Thyroid gland (tissue), 4 donors: ENCODE results near the gene ALDH1L1. TPM values are rescaled to one million over a fixed set of nuclear protein-coding genes. Genes with fewer than 3 reads are reported as not detected.
A peak's percentile ranks its signal among the peaks of the same experiment; 100 is the strongest.

Source experiments
- DNase-seq, 2 donors: peaks; one replicate each; pipeline ENCODE4 v3.0.0-alpha.2; 2019
- H3K27ac ChIP-seq, 3 donors: fragments of 200-600 bp; sonication (generic); 1 replicate in 2 of 3; 2 replicates in 1 of 3; pipeline ENCODE4 v1.5.1; 2016 to 2019; ENCODE audit warnings: mild to moderate bottlenecking in 1 of 3, moderate library complexity in 1 of 3
- H3K27me3 ChIP-seq: fragments of 200-600 bp; sonication (generic); one replicate; pipeline ENCODE4 v1.5.1; 2019
- H3K36me3 ChIP-seq, 2 donors: fragments of 200-600 bp; sonication (generic); one replicate each; pipeline ENCODE4 v1.5.1; 2016 to 2019
- H3K4me1 ChIP-seq, 2 donors: fragments of 200-600 bp; sonication (generic); one replicate each; pipeline ENCODE4 v1.5.1; 2017 to 2019
- H3K4me3 ChIP-seq, 3 donors: fragments of 200-600 bp; sonication (generic); replicated peaks in 1 of 3; 1 replicate in 2 of 3; 2 replicates in 1 of 3; pipeline ENCODE4 v1.5.1; 2016; ENCODE audit warnings: mild to moderate bottlenecking in 1 of 3
- H3K9me3 ChIP-seq: fragments of 200-600 bp; sonication (generic); one replicate; pipeline ENCODE4 v1.5.1; 2017
- CTCF ChIP-seq, 6 experiments: fragments of 200-600 bp in 3 of 6; fragments of 450-650 bp in 3 of 6; sonication (generic) in 3 of 6; IDR thresholded peaks; one replicate each; pipeline ENCODE4 v1.5.1; 2016 to 2019; ENCODE audit warnings: antibody characterized with exemption in 6 of 6, mild to moderate bottlenecking in 2 of 6, inconsistent platforms in 1 of 6, moderate library complexity in 1 of 6
- POLR2A ChIP-seq, 2 donors: fragments of 450-650 bp; IDR thresholded peaks; one replicate each; pipeline ENCODE4 v1.6.1; 2017; ENCODE audit warnings: antibody characterized with exemption in 2 of 2, mild to moderate bottlenecking in 2 of 2, moderate library complexity in 1 of 2
- WGBS, 2 donors: methylation state at CpG; one replicate each; pipeline ENCODE4 v1.1.5; 2017; 5-methylcytosine and 5-hydroxymethylcytosine counted together
- intact Hi-C: fragments of 100-400 bp; cut with DNase I; formaldehyde crosslinking; loops from one replicate; pipeline ENCODE4 v1.15.1; 2023
- total RNA-seq, 4 donors: library from RNA; depleted of rRNA; stranded (reverse); fragments of >200 nt; gene quantifications; one replicate each; pipeline ENCODE4 v1.2.3, GENCODE V29; 2016

ALDH1L1 gene
- total RNA-seq, 4 donors from 2014 or later, result 2.1 to 12.1 (median 6.1) TPM

GRCh38 chr3:126186271-126186670, 5.9 kb upstream of the ALDH1L1 start:
- H3K4me3 ChIP-seq, result no peak overlapping the region
- intact Hi-C loops, result no loop called here

GRCh38 chr3:126184465-126185000, 4.1 kb upstream of the ALDH1L1 start:
- DNase-seq, result no peak
- TF ChIP-seq CTCF (IDR thresholded peaks at IDR 0.05) (no peak), POLR2A (IDR thresholded peaks at IDR 0.05) (no peak)
- intact Hi-C loops, result no loop called here
- Histone ChIP-seq H3K4me1 (peaks cover 12 to 14% of the 10 kb centered on the region in 2 donors), H3K9me3 (no peaks in the 10 kb centered on the region), H3K4me3 (no peak overlapping the region), H3K27ac (no peak overlapping the region), H3K36me3 (no peaks in the 10 kb centered on the region), H3K27me3 (no peaks in the 10 kb centered on the region)
- WGBS, 2 donors, result 81 to 83% methylated on average over 6 of the region's 6 CpGs

More at GRCh38 chr3:126186271-126186670, 5.9 kb upstream of the ALDH1L1 start:
- WGBS, 2 donors, result 87 to 95% methylated on average over 4 of the region's 4 CpGs
- Histone ChIP-seq H3K27me3 (no peaks in the 10 kb centered on the region), H3K9me3 (no peaks in the 10 kb centered on the region), H3K4me1 (peaks cover 1 to 2% of the 10 kb centered on the region in 2 donors), H3K36me3 (no peaks in the 10 kb centered on the region), H3K27ac (no peak overlapping the region)
- DNase-seq, result no peak
- no peak for TF ChIP-seq CTCF (IDR thresholded peaks at IDR 0.05)
- no peak for TF ChIP-seq POLR2A (IDR thresholded peaks at IDR 0.05)

- Histone ChIP-seq H3K4me3 (peak overlapping the region in 1 of 3 donors; percentile 40), H3K27me3 (no peaks in the 10 kb centered on the region), H3K9me3 (no peaks in the 10 kb centered on the region), H3K36me3 (no peaks in the 10 kb centered on the region), H3K27ac (no peak overlapping the region), H3K4me1 (peaks cover 13 to 16% of the 10 kb centered on the region in 2 donors)
- intact Hi-C loops, result no loop called here
- 23 to 50% methylated on average over 1 of the region's 1 CpG for WGBS, 2 donors
- DNase-seq, result no peak
- TF ChIP-seq POLR2A (IDR thresholded peaks at IDR 0.05), result no peak
- no peak for TF ChIP-seq CTCF (IDR thresholded peaks at IDR 0.05)
Observed at GRCh38 chr3:126181398-126181725, 976 bp upstream of the ALDH1L1 start.

GRCh38 chr3:126179825-126180476, 435 bp downstream of the ALDH1L1 start:
- TF ChIP-seq POLR2A (IDR thresholded peaks at IDR 0.05) (no peak), CTCF (IDR thresholded peaks at IDR 0.05) (no peak)
- WGBS, 2 donors, result 3 to 7% methylated on average over 8 to 22 of the region's 47 CpGs
- intact Hi-C loops, result no loop called here
- no peaks in the 10 kb centered on the region for H3K27me3 ChIP-seq
- peak overlapping the region; percentile 17 to 63 (median 42) for H3K27ac ChIP-seq
- H3K36me3 ChIP-seq, result no peaks in the 10 kb centered on the region
- peak; percentile 19 to 37 for DNase-seq
- H3K4me3 ChIP-seq, result peak overlapping the region; percentile 40 to 62 (median 48)
- no peaks in the 10 kb centered on the region for H3K9me3 ChIP-seq
- H3K4me1 ChIP-seq, result peaks cover 13 to 16% of the 10 kb centered on the region in 2 donors

GRCh38 chr3:126170073-126170777, 10.2 kb downstream of the ALDH1L1 start:
- intact Hi-C loops, result no loop called here
- Histone ChIP-seq H3K4me1 (no peaks in the 10 kb centered on the region), H3K27me3 (peaks cover 3% of the 10 kb centered on the region), H3K36me3 (no peaks in the 10 kb centered on the region), H3K9me3 (no peaks in the 10 kb centered on the region), H3K27ac (no peak overlapping the region), H3K4me3 (no peak overlapping the region)
- no peak for TF ChIP-seq POLR2A (IDR thresholded peaks at IDR 0.05)
- WGBS, 2 donors, result 91 to 94% methylated on average over 8 of the region's 8 CpGs
- no peak for DNase-seq
